Omental fat pad (tissue), 4 donors: Measurements from ENCODE around the gene SLC39A5. TPM values are rescaled to one million over a fixed set of nuclear protein-coding genes. Genes with fewer than 3 reads are reported as not detected.

Experiments
- ATAC-seq: fragments of 150-250 bp; one replicate; pipeline ENCODE4 v1.9.1; 2016; ENCODE audit warnings: mild to moderate bottlenecking, moderate library complexity; ENCODE audit not compliant: low FRiP score
- DNase-seq: peaks from one replicate; pipeline ENCODE4 v3.0.0-alpha.2; 2019; ENCODE audit warnings: low spot score
- CTCF ChIP-seq, 3 donors: fragments of 450-650 bp; IDR thresholded peaks; one replicate each; pipeline ENCODE4 v1.5.1; 2016 to 2017; ENCODE audit warnings: antibody characterized with exemption in 3 of 3, mild to moderate bottlenecking in 3 of 3, moderate library complexity in 2 of 3
- total RNA-seq, 4 donors: library from RNA; depleted of rRNA; stranded (reverse); fragments of >200 nt; gene quantifications; one replicate each; pipeline ENCODE4 v1.1.0, GENCODE V29; 2016

SLC39A5 gene
- total RNA-seq, 4 donors from 2014 or later, result not detected

- DNase-seq, result no peak
- TF ChIP-seq CTCF (IDR thresholded peaks at IDR 0.05), result no peak
- no peak for ATAC-seq
Observed at GRCh38 chr12:56243731-56244181, 13.9 kb downstream of the SLC39A5 start.

- no peak for DNase-seq
- ATAC-seq, result no peak
- TF ChIP-seq CTCF (IDR thresholded peaks at IDR 0.05), result no peak
Observed at GRCh38 chr12:56244494-56244893, 14.6 kb downstream of the SLC39A5 start.

- DNase-seq, result no peak
- TF ChIP-seq CTCF (IDR thresholded peaks at IDR 0.05), result no peak
- ATAC-seq, result no peak
Observed at GRCh38 chr12:56247923-56248322, 18.1 kb downstream of the SLC39A5 start.

- ATAC-seq, result no peak
- TF ChIP-seq CTCF (IDR thresholded peaks at IDR 0.05), result no peak
Observed at GRCh38 chr12:56248711-56249110, 18.9 kb downstream of the SLC39A5 start.

GRCh38 chr12:56252649-56253048 is 22.8 kb downstream of the SLC39A5 start:
- ATAC-seq, result no peak
- DNase-seq, result no peak
- TF ChIP-seq CTCF (IDR thresholded peaks at IDR 0.05), result no peak

More at GRCh38 chr12:56248711-56249110, 18.9 kb downstream of the SLC39A5 start:
- DNase-seq, result no peak

- TF ChIP-seq CTCF (IDR thresholded peaks at IDR 0.05), result no peak
- ATAC-seq (no peak), DNase-seq (no peak)
Observed at GRCh38 chr12:56253091-56253490, 23.2 kb downstream of the SLC39A5 start.

- ATAC-seq, result no peak
- no peak for TF ChIP-seq CTCF (IDR thresholded peaks at IDR 0.05)
Observed at GRCh38 chr12:56255671-56256070, 25.8 kb downstream of the SLC39A5 start.

More at GRCh38 chr12:56255671-56256070, 25.8 kb downstream of the SLC39A5 start:
- DNase-seq, result no peak
